NCI-H187 (cell line): ENCODE data around the gene DGKB.

Experiments
- DNase-seq, 2 experiments: peaks; one replicate each; lab custom pipeline; 2025; lab: John Stamatoyannopoulos, UW

Gene DGKB

DNA sequence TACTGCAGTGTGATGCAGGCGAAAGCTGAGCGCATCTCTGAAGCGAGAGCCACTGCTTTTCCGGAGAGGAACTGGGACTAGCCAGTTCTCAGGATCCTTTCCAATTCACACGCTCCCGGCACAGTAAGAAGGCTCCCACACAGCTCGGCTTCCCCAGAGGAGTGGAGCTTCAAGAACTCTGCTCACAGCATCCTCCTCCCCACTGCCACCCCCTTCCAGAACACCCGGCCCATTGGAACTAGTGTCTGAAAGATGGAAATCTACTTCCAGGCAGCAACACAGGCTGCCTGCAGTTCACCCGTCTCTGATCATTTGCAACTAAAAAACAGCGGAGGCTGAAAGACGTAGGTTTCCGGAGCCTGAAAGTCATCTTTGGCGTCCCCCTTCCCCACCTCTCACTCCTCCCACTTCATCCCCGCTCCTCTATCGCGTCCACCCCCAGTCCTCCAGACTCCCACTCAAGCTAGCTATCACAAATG lies at the start of gene DGKB:
DGKB (minus strand) TSS at position 163 of the 479 bp plus-strand sequence.
- DNase-seq: peak in 1 of 2 experiments; percentile 85

DNA sequence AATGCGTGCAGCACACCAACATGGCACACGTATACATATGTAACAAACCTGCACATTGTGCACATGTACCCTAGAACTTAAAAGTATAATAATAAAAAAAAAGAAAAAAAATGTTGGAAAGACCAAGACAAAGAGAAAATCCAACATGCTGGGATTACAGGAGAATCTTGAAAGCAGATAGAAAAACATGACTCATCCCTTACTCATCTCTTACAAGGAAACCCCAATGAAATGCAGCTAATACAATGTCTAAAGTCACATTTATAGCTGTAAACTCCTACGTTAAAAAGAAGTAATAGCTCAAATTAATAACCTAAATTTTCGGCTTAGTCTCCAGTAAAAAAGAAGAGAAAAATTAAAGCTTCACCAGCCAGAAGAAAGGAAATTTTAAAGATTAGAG lies 47.5 kb upstream of the DGKB start:
- no peak for DNase-seq

DNA sequence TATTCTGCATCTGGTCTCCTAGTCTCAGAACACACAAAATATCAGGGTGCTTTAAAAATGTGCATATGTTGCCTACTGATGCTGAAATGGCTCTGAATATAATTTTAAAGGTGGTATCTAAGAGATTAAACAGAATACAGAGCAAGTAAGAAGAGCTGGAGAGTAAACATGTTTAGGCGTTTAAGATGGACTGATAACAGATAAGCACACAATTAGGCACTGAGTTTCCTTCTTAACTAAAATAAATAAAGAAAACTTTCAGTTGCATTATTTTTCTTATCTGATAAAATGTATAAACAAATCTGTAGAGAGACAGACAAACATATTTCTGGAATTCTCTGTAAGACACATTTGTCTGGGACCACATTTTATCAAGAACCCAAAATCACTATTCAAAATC lies 35.6 kb upstream of the DGKB start:
- no peak for DNase-seq

DNA sequence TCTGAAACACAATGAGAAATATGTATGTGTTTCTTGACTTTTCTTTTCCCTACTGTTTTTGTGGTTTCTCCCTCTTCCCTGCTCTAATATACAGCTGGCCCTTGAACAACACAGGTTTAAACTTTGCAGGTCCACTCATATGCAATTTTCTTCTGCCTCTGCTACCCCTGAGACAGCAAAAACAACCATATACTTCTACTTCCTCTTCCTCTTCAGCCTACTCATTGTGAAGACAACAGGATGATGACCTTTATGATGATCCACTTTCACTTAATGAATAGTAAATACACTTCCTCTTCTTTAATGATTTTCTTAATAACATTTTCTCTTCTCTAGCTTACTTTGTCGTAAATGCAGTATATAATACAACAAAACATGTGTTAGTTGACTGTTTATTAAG lies 35.0 kb upstream of the DGKB start:
- no peak for DNase-seq

DNA sequence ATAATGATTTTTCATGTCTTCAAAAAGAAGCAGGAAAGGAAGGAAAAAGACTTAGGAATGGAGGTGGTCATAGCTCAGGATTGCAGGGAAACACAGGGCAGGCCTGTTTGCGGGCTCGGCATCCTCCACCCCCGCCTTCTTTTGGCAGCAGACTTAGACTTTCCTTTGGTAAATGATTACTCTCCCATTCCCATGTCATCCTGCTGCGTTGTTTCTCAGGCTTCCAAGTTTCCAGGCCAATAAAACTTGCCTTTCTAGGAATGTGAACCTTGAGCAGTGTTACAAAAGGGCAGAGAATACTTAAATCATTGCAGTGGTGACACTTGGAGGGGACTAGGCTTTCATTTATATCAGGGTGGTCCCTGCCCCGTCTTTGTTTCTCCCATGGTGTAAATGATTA lies 34.0 kb upstream of the DGKB start:
- no peak for DNase-seq

DNA sequence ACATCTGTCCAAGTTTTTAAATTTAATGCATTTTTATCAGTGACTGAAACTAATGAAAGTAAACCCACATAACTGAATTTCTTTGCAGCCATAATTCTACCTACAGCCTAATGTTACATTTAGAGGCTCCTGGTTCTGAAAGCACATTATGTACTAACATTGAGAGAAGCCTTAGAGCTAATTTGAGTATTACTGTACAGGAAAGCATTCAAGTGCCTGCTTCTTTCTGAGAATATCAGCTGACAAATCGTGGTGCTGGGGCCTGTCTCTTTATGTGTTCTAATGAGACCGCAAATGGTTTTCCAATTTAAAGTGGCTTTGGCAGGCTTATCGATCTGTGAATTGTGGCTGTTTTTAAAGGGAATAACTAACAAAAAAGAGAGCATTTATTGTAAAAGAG lies 32.3 kb upstream of the DGKB start:
- no peak for DNase-seq

DNA sequence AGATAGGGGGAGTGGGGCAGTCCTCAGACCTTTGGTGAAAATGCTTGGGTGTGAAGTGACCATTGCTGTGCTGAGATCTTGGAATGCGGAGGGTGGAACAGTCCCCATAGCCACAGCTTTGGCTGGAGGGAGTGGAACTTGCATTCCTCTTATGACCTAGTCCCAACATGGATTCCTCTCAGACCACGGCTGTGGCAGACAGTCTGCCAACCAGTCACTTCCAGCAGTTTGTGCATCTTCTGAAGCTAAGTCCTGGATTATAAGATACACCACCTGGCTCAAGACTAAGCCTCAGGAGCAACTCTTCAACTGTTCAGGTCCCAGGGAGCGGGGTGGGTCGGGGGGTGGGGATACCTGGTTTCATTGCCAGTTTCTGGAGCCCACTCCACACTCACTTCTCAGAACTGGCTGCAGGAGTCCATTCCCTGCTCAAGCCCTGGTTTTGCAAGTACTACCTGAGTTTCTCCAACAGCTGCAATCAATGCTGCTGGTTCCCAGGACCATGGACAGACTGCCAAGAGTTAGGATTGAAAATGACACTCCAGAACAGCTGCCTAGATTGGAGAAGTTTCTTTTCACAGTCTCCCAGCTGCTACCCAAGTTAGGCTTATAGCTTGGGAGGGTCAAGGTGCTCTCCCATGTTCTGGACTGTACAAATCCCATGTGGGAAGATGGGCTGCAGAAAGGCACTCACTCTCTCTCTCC lies 29.1 kb upstream of the DGKB start:
- no peak for DNase-seq

DNA sequence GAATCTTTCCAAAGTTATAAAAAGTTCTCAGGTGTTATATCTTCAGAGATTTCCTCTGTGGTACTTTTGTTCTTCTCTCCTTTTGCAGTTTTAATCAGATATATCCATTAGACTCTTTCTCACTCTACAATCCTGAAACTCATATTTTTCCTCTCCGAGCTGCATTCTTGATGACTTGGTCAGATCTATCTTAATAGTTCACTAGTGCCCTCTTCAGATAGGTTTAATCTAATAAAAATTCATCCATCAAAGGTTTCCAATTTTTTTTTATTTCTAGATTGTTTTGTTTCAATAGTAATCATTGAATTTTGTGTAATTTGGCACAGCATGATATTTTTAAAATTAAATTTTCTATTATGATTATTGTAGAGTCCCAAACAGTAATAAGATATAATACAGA lies 21.8 kb upstream of the DGKB start:
- DNase-seq: no peak

DNA sequence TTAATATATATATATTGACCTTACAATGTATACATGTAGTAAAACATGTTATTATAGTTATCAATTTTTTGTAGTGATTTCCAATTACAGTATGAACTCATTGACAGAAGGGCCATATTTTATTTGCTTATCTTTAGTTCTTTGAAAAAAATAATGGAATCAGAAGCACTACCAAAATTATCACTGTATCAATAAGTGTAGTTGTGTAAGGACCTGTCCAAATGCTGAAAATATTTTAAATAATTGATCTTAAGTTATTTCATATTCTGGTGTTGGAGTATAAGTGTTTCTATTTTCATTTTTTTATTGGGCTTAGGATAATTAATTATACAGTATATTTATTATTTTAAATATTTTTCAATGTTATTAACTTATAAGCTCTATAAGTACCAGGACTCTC lies 8.5 kb upstream of the DGKB start:
- DNase-seq: no peak

DNA sequence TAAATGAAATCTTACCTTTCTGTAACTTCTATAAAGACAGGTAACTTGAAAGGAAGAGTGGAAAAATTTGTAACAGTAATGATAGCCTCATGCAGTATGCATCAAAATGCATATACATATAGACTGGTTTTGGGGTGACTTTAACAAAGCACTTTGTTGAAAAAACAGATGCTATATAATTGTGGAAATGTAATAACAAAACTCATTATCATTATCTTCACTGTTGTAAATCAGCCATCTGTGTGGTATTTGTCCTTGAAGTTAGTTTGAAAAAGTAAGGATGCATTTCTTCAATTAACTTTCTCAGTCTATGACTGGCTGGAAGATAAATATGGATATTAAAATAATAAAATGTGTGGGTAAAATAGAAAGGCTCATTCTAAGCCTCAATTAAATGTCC lies 6.1 kb upstream of the DGKB start:
- no peak for DNase-seq

DNA sequence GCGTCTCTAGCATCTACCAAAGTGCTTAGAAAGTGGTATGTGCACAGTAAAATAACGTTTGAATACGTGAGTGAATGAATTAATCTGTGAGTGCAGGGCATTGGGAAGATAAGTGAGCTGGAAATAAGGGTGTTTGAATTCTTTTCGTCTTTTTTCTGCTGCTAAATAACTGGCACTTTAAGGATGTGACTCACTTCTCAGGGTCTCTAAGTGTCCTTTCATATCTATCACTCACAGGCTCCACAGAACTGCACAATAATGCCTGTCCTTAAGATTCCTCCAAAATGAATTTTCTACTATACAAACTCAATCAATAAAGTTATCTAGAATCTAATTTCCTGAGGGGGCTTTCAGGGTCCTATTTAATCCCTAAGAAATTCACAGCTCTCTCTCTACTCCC lies 3.2 kb upstream of the DGKB start:
- peak in 1 of 2 experiments; percentile 8 for DNase-seq

DNA sequence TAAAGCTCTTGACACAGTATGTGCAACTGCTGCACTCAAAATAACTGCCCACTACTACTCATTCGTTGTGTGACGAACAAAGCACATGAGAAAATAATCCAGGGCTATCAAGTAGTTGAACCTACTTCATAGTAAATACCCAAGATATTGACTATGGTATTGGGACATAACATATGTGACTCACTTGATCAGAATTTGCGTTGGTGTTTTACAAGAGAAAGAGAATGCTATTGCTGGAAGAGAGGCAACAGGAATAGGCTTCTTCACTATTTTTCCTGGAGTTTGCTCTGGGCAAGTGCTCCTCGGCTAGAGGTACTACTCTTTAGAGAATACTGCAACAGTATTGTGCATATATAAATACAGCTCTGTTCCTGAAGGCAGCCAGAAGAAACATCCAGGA lies 2.5 kb downstream of the DGKB start:
- no peak for DNase-seq

DNA sequence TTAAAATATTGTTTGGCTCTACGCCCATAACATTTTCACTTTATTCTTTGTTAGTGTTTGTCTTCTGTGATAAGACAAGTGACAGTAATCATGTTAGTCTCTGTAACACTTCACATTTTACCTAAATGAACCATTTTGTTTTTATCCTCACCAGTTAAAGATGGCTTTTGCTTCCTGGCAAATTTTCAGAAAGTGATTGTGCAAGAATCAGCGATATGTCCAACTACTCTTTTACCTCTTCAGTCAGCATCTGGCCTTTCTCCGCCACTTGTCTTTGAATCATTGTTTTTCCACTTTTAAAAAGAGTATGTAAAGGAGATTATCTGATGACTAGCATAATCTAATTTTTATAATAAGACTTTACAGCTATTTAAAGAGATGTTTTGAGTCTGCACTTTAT lies 3.5 kb downstream of the DGKB start:
- no peak for DNase-seq

DNA sequence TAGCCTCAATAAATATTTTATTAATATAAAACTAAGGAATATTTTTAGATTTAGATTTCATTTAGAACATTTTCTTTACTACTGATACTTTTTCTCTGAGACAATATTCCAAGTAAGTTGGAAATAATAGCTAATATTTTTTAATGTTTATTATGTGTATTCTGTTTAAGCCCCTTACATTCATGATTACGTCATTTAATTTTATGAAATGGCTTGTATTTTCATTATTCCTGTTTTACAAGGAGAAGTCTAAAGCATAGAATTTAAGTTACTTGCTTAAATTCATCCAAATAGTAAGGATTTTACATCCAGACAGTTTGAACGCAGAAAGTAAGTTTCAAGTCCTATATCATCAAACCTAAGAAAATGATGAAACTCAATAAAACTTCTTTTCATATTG lies 6.1 kb downstream of the DGKB start:
- DNase-seq: no peak

DNA sequence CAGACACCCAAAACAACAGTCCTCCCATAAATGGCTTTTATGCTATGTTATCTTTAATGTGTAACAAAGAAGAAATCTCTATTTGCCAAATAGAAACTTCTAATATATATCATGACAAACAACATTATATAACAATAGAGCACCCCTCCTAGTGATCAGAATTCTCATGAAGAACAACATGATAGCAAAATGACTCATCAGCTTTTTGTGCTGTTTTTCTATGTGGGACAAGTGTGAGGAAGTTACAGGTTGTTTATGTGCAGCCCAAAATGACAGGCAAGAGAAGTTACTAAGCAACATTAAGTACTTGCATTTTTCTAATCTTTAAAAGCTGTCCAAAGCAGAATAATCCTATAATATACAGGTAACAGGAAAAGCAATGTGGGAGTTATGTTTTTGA lies 7.7 kb downstream of the DGKB start:
- no peak for DNase-seq

DNA sequence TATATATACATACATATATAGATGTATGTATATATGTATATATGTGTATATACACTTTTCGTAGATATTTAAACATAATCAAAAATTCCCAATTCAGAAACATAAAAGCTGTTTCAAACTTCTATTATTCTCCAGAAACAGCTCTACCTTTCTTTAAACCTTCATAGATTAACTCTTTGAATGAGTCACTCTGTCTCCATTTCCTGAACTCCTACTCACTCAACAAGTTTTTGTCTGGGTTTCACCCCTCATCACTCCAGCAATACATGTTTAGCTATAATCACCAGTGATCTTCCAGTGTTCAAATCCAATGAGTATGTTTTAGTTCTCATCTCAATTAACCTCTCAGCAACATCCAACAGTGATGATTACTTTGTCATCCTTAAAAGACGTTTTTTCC lies 9.6 kb downstream of the DGKB start:
- DNase-seq: no peak

DNA sequence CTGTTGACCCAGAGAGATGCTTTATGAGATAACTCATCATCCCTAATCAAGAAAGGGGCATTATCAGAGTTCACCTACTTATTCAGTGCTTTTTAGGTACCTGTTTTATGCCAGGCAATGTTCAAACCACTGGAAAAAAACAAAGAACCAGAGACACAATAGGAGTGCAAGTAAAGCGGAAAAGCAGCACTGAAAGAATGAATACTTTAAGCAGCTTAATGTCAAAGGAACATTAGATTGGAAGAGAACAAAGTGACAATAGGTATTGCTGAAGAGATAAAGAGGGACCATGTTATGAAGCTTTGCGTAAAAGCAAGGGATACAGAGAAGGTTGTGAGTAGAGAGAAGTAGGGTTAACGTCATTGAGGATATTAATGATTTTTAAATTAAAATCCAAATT lies 11.3 kb downstream of the DGKB start:
- no peak for DNase-seq

DNA sequence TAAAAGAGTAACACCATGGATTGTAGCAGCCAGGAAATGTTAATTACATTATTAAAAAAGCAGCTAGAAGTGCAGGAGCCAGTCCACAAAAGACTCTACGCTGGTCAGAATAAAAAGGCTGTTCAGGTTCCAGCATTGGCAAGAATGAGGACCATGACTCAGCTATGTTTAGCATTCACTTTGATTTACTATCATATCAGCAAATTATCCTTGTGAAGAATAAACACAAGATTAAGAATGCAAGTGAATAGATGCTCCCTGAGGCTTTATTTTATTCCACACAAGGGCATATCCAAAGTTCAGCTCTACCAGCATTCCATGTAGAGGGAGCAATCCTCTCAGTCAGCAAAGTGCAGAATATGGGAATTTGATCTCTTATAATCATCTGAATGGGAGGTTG lies 13.6 kb downstream of the DGKB start:
- DNase-seq: no peak

DNA sequence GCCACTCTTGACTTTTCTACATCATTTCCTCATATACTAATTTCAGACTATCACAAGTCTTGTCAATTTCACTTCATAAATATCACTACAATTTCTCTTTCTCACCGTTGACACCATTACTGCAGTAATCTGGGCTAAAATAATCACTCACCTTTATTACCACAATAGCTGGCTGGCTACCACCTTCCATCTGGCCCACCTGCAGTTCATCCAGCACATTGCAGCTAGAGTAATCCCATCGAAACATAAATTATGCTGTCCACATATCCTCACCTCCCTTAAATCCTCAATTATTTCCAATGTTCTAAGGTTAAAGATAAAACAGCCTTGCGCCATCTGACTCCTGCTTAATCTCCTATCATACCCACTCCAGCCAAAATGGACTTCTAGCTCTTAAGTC lies 16.0 kb downstream of the DGKB start:
- no peak for DNase-seq

DNA sequence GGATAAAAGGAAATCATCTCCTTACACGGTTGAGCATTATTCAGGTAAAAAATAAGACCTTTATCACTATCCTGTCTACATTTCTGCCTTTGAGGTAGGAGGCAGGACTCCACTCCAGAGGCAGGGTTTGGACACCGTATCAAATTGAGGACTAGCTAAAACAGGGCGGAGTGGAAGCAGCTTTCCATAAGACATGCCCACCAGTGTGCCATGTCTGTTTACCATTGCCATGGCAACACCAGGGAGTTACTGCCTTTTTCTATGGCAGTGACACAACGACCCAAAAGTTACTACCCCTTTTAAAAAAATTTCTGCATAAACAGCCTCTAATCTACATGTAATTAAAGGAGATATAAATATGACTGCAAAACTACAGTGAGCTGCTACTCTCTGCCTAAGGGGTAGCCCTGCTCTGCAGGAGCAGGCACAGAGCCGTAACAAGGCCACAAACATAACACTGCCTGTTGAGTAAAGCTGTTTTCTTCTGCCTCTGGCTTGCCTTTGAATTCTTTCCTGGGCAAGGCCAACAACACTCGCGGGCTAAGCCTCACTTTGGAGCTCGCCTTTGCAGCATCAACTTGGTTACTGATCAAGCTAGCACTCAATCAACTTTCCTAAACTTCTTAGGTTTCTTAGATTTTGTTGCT lies 26.5 kb downstream of the DGKB start:
- no peak for DNase-seq

DNA sequence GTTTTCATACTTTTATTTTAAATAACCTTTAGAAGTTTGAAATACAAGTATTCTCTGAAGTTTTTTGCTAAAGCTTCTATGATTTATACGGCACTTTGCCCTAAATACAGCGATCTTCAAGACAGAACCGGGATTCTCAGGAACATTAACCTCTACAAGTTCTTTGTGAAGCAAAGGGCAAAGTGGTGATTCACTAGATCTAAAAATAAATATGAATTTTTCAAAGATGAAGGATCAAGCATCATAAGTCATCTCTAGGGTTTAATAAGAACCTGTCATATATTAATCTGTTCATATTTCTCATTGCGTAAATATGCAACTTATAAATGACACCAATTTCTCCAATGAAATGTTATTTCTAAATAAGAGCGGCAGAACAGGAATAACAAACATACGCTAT lies 30.7 kb downstream of the DGKB start:
- DNase-seq: no peak

DNA sequence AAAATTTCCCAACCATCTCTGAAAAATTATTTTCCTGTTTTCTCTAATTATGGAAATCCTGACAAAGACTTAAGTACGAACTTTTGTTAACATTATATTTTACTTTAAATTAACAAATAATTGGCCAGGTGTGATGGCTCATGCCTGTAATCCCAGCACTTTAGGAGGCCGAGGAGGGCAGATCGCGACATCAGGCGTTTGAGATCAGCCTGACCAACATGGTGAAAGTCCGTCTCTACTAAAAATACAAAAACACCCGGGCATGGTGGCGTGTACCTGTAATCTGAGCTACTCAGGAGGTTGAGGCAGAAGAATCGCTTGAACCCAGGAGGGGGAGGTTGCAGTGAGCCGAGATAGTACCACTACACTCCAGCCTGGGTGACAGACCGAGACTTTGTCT lies 32.2 kb downstream of the DGKB start:
- no peak for DNase-seq

DNA sequence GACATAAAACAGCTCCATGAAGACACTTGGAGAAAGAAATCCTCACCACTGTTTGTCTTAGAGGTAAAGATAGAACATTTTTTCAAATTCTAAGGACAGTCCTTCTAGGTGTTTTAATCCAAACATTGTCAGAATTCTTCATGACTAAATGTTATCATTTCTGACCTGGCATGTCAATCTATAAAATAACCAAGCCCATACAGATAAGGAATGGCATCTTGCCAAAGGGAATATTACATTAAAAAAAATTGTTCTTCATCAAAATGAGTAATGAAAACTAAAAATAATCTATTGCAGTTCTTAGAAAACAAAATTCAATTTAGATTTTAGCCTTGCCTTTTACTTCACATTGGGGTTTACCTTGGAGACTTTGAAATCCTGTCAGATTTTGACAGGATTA lies 33.6 kb downstream of the DGKB start:
- DNase-seq: no peak

DNA sequence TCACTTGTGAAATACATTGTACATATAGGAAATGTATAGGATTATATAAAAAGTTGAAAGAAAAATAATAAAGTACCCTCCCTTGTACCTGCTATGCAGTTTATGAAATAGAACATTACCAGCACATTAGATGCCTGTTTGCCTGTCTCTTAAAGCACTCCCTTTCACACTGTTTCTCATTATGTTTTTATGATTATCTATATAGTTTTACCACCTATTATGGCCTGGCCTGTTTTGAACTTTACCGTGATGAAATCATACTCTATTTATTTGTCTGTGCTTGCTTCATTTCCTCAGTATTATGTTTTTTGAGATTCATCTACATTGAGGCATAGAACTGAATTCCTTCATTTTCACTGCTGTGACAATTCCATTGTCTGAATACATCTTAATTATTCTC lies 41.1 kb downstream of the DGKB start:
- DNase-seq: no peak
